ENCODE results near the gene NNAT. TPM values are rescaled to one million over a fixed set of nuclear protein-coding genes. Genes with fewer than 3 reads are reported as not detected.

Gene NNAT
- total and polyA plus RNA-seq, 10 donors, result 0.20 to 0.35 (median 0.29) TPM; not detected in 5

DNA sequence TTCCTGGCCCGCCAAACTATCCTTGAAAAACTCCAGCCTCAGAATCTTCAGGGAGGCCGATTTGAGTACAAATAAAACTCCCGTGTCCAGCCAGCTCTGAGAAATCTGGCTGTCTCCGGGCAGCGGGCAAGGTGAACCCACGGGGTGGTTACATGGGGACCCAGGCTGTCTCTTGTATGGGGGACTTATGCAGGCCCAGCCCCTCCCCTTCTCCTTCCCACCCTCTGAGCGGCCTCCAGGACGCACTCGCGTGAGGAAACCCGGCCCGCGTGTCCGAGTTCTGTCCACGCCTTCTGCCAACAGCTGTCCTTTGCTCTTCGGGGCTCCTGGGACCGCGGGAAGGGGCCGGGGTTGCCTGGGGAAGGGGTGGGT is 43.0 kb downstream of the NNAT start:
- H3K36me3 ChIP-seq, result no peaks in the 10 kb centered on the region
- H3K4me3 ChIP-seq, result peak overlapping the region in 1 of 8 donors; percentile 28
- no peaks in the 10 kb centered on the region for H3K9me3 ChIP-seq
- H3K27me3 ChIP-seq (replicated peaks in 1 of 7), result peaks cover 0 to 75% (median 15%) of the 10 kb centered on the region in 7 donors
- WGBS, 5 donors, result 37 to 64% (median 39%) methylated on average over 6 to 19 of the region's 19 CpGs
- intact Hi-C loops (cut with DNase I; ENCODE audit: low total_unique reads), result loop anchor here (5.0 kb wide), 1 partner anchor 658 kb away; no protein-coding TSS in a partner anchor
- no peak for TF ChIP-seq POLR2AphosphoS5 (IDR thresholded peaks at IDR 0.05)
- TF ChIP-seq, protein P1, sequence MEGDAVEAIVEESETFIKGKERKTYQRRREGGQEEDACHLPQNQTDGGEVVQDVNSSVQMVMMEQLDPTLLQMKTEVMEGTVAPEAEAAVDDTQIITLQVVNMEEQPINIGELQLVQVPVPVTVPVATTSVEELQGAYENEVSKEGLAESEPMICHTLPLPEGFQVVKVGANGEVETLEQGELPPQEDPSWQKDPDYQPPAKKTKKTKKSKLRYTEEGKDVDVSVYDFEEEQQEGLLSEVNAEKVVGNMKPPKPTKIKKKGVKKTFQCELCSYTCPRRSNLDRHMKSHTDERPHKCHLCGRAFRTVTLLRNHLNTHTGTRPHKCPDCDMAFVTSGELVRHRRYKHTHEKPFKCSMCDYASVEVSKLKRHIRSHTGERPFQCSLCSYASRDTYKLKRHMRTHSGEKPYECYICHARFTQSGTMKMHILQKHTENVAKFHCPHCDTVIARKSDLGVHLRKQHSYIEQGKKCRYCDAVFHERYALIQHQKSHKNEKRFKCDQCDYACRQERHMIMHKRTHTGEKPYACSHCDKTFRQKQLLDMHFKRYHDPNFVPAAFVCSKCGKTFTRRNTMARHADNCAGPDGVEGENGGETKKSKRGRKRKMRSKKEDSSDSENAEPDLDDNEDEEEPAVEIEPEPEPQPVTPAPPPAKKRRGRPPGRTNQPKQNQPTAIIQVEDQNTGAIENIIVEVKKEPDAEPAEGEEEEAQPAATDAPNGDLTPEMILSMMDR (IDR thresholded peaks at IDR 0.05 in 8 of 11, conservative IDR thresholded peaks at IDR 0.05 in 3 of 11), result no peak
- no peak for TF ChIP-seq POLR2A (IDR thresholded peaks at IDR 0.05)
- no peak for DNase-seq
- H3K4me1 ChIP-seq, result peaks cover 0 to 20% (median 6%) of the 10 kb centered on the region in 6 donors
- H3K27ac ChIP-seq, result no peak overlapping the region

- DNase-seq, result peak; percentile 85
- Histone ChIP-seq H3K9me3 (no peaks in the 10 kb centered on the region), H3K36me3 (no peaks in the 10 kb centered on the region), H3K27ac (no peak overlapping the region), H3K4me3 (peak overlapping the region in 1 of 8 donors; percentile 28), H3K4me1 (peaks cover 0 to 20% (median 6%) of the 10 kb centered on the region in 6 donors), H3K27me3 (replicated peaks in 1 of 7) (peaks cover 0 to 81% (median 15%) of the 10 kb centered on the region in 7 donors)
- intact Hi-C loops (cut with DNase I; ENCODE audit: low total_unique reads), result loop anchor here (5.0 kb wide), 2 partner anchors 428 to 658 kb away; no protein-coding TSS in a partner anchor
- TF ChIP-seq POLR2AphosphoS5 (IDR thresholded peaks at IDR 0.05), result peak in 2 of 3 donors; percentile 40 to 58
- TF ChIP-seq, protein P1 (IDR thresholded peaks at IDR 0.05 in 8 of 11, conservative IDR thresholded peaks at IDR 0.05 in 3 of 11), result peak; percentile 49 to 92 (median 88)
- no peak for TF ChIP-seq POLR2A (IDR thresholded peaks at IDR 0.05)
- WGBS, 5 donors, result 9 to 13% (median 10%) methylated on average over 21 to 34 of the region's 34 CpGs
These were observed 43.5 kb downstream of the NNAT start for GRCh38 chr20:37564388-37565133.

DNA sequence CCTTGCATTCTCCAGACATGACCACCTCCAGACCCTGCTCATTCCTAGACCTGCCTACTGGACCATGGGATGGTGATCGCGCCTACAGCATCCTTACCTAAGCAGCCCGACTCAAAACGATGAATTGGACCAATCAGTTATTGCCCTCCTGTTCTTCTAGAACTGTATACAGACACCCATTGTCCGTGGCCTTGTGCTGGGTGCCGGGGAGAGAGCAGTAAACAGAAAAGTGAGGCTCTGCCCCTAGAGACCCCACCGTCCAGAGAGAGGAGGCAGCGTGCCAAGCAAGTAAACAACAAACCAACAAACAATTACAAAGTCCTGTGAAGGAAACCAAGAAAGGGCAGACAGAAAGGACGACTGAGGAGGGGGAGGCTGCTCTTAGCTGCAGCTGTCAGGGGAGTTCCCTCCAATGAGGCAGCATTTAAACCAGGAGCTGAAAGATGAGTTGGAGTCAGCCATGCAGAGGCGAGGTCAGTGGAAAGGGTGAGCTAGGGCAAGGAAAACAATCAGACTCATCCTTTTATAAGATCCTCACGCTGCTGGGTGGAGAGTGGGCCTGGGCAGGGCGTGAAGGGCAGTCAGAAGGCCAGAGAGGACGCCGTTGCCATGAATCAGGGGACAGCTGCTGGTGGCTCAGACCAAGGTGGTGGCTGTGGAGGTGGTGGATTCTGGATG is 44.2 kb downstream of the NNAT start:
- peaks cover 0 to 88% (median 15%) of the 10 kb centered on the region in 7 donors for H3K27me3 ChIP-seq (replicated peaks in 1 of 7)
- no peak overlapping the region for H3K27ac ChIP-seq
- WGBS, 5 donors, result 74 to 81% (median 76%) methylated on average over 14 of the region's 14 CpGs
- H3K4me3 ChIP-seq, result no peak overlapping the region
- no peaks in the 10 kb centered on the region for H3K9me3 ChIP-seq
- no peak for DNase-seq
- H3K36me3 ChIP-seq, result no peaks in the 10 kb centered on the region
- intact Hi-C loops (cut with DNase I; ENCODE audit: low total_unique reads), result loop anchor here (5.0 kb wide), 1 partner anchor 427 kb away; no protein-coding TSS in a partner anchor
- peaks cover 0 to 20% (median 6%) of the 10 kb centered on the region in 6 donors for H3K4me1 ChIP-seq
- TF ChIP-seq POLR2AphosphoS5 (IDR thresholded peaks at IDR 0.05), result no peak
- TF ChIP-seq, protein P1 (IDR thresholded peaks at IDR 0.05 in 8 of 11, conservative IDR thresholded peaks at IDR 0.05 in 3 of 11), result no peak
- TF ChIP-seq POLR2A (IDR thresholded peaks at IDR 0.05), result no peak

Measured in spleen (tissue), 11 donors.